Endothelial cell of umbilical vein (primary cell): Measurements from ENCODE around the gene DCLK2. TPM values are rescaled to one million over a fixed set of nuclear protein-coding genes. Genes with fewer than 3 reads are reported as not detected.

Experiments
- BruUV-seq: library from RNA; stranded (reverse); fragments of 400-500 nt; replicated peaks from 2 replicates; lab custom pipeline; 2021; lab: Mats Ljungman, UMichigan
- CTCF ChIA-PET: fragments of 300-600, 350-600 bp; sonication (Branson Sonifier 250); formaldehyde crosslinking; loops from one replicate; lab custom pipeline; 2021; ENCODE audit warnings: antibody characterized with exemption, inconsistent platforms; lab: Charles Lee
- POLR2A ChIA-PET: fragments of 300-600, 350-600 bp; sonication (Branson Sonifier 250); formaldehyde crosslinking; loops from one replicate; lab custom pipeline; 2021; ENCODE audit warnings: antibody characterized with exemption, inconsistent platforms; lab: Charles Lee
- DNase-seq: peaks from one replicate; pipeline ENCODE4 v3.0.0-alpha.2; 2011; ENCODE audit warnings: low read depth, low spot score
- FAIRE-seq: peaks from 2 replicates; lab custom pipeline; 2011; peaks lifted over from hg19 to GRCh38; lab: Jason Lieb, UNC
- H2AFZ ChIP-seq: 2 replicates; pipeline ENCODE4 v1.6.0; 2012; ENCODE audit warnings: low read depth, low read length, control low read depth, inconsistent platforms
- H3K27ac ChIP-seq: 2 replicates; pipeline ENCODE4 v1.5.1; 2011; ENCODE audit warnings: low read depth, mild to moderate bottlenecking, control low read depth, low read length, moderate library complexity; ENCODE audit not compliant: insufficient read depth
- H3K27me3 ChIP-seq, 2 experiments: 2 replicates each; pipeline versions ENCODE4 v1.6.0 to v1.6.1; 2011; ENCODE audit warnings: low read length in 2 of 2, mixed read lengths in 1 of 2; ENCODE audit not compliant: control insufficient read depth in 2 of 2, insufficient read depth in 2 of 2
- H3K36me3 ChIP-seq, 2 experiments: 2 replicates in 1 of 2; 3 replicates in 1 of 2; pipeline ENCODE4 v1.5.1; 2011; ENCODE audit warnings: low read length in 2 of 2, mild to moderate bottlenecking in 1 of 2, moderate library complexity in 1 of 2; ENCODE audit not compliant: control insufficient read depth in 2 of 2, insufficient read depth in 2 of 2; ENCODE audit errors: extremely low read depth in 1 of 2
- H3K4me1 ChIP-seq: 3 replicates; pipeline ENCODE4 v1.5.1; 2011; ENCODE audit warnings: mild to moderate bottlenecking, low read length; ENCODE audit not compliant: control insufficient read depth, insufficient read depth; ENCODE audit errors: extremely low read depth
- H3K4me2 ChIP-seq: 2 replicates; pipeline ENCODE4 v1.6.1; 2011; ENCODE audit warnings: low read length, control low read depth, mixed read lengths; ENCODE audit not compliant: insufficient read depth
- H3K4me3 ChIP-seq, 3 experiments: fragments of 200-600 bp in 1 of 3; sonication (generic), shearing (Covaris generic) in 1 of 3; replicated peaks in 1 of 3; 2 replicates each; pipeline ENCODE4 v1.5.1; 2011 to 2016; ENCODE audit warnings: control low read depth in 3 of 3, low read length in 3 of 3, mild to moderate bottlenecking in 2 of 3, inconsistent platforms in 1 of 3, low read depth in 1 of 3, moderate library complexity in 1 of 3; ENCODE audit not compliant: insufficient read depth in 1 of 3
- H3K79me2 ChIP-seq: 2 replicates; pipeline ENCODE4 v1.6.0; 2012; ENCODE audit warnings: low read length, inconsistent platforms; ENCODE audit not compliant: control insufficient read depth, insufficient read depth
- H3K9ac ChIP-seq: replicated peaks from 2 replicates; pipeline ENCODE3; 2011; ENCODE audit warnings: low read length, control low read depth; ENCODE audit not compliant: insufficient read depth; ENCODE audit errors: extremely low read depth
- H3K9me1 ChIP-seq: replicated peaks from 3 replicates; pipeline ENCODE4 v1.6.0; 2011; ENCODE audit warnings: mild to moderate bottlenecking, low read length; ENCODE audit not compliant: control insufficient read depth, insufficient read depth; ENCODE audit errors: extremely low read depth
- H3K9me3 ChIP-seq: replicated peaks from 2 replicates; pipeline ENCODE4 v1.5.1; 2012; ENCODE audit warnings: low read length, inconsistent platforms; ENCODE audit not compliant: control insufficient read depth, insufficient read depth
- H4K20me1 ChIP-seq: replicated peaks from 2 replicates; pipeline ENCODE3; 2011; ENCODE audit warnings: mild to moderate bottlenecking, low read length; ENCODE audit not compliant: control insufficient read depth, insufficient read depth; ENCODE audit errors: extremely low read depth
- CTCF ChIP-seq, 2 donors: IDR thresholded peaks; 1 replicate in 1 of 2; 2 replicates in 1 of 2; pipeline ENCODE4 v1.5.1; 2011; ENCODE audit warnings: low read length in 2 of 2, mild to moderate bottlenecking in 2 of 2, moderate library complexity in 2 of 2, control low read depth in 1 of 2, inconsistent platforms in 1 of 2, low read depth in 1 of 2; ENCODE audit not compliant: insufficient read depth in 1 of 2; ENCODE audit errors: extremely low read depth in 1 of 2
- FOS ChIP-seq: IDR thresholded peaks from 2 replicates; pipeline ENCODE4 v1.6.1; 2011; ENCODE audit warnings: mild to moderate bottlenecking, low read length, moderate library complexity, borderline replicate concordance; ENCODE audit not compliant: insufficient read depth
- MAX ChIP-seq: IDR thresholded peaks from 2 replicates; pipeline ENCODE4 v1.6.1; 2011; ENCODE audit not compliant: insufficient read depth, insufficient read length
- POLR2A ChIP-seq: IDR thresholded peaks from 2 replicates; pipeline ENCODE4 v1.6.1; 2012; ENCODE audit warnings: low read depth, mild to moderate bottlenecking, control low read depth, low read length
- POLR2AphosphoS5 ChIP-seq: IDR thresholded peaks from 2 replicates; pipeline ENCODE4 v1.6.1; 2012; ENCODE audit warnings: low read depth, mild to moderate bottlenecking, control low read depth, low read length, moderate library complexity; ENCODE audit not compliant: insufficient read depth
- dilution Hi-C: fragments of 300-500 bp; cut with MboI; formaldehyde crosslinking; loops from one replicate; pipeline ENCODE4 v1.15.0; 2019; ENCODE audit warnings: low sequenced_read_pairs; ENCODE audit not compliant: extremely low pct_ligation_motif_present
- intact Hi-C: fragments of 100-400 bp; cut with micrococcal nuclease; formaldehyde crosslinking; loops from one replicate; pipeline ENCODE4 v1.10.0; 2022
- polyA plus RNA-seq, 4 experiments: library from polyadenylated mRNA; depleted of rRNA in 3 of 4; stranded (reverse) in 3 of 4; unstranded in 1 of 4; fragments of >200 nt; gene quantifications; 2 replicates each; pipeline versions ENCODE4 v1.2.1 to v1.2.3, GENCODE V29; 2011 to 2012; ENCODE audit warnings: missing spikeins in 1 of 4
- total RNA-seq: library from RNA; stranded (reverse); gene quantifications from 2 replicates; pipeline ENCODE4 v1.2.3, GENCODE V29; 2021

Gene DCLK2
- total and polyA plus RNA-seq, 2 donors (not counting 3 experiments of a cell fraction or from before 2014, with no cell fraction given): 1.7 to 4.7 TPM

- no peaks in the 10 kb centered on the region for H3K36me3 ChIP-seq
- FAIRE-seq (peak; percentile 58), DNase-seq (no peak)
- intact Hi-C loops (no loop called here), dilution Hi-C loops (no loop called here)
- no peaks in the 10 kb centered on the region for H3K9me3 ChIP-seq
- TF ChIP-seq FOS: peak; percentile 28
- TF ChIP-seq MAX: no peak
- no peak for TF ChIP-seq POLR2A
- no peak for TF ChIP-seq CTCF (IDR thresholded peaks at IDR 0.05; ENCODE audit: extremely low read depth in 1 of 2, insufficient read depth in 1 of 2, low read depth in 1 of 2, low read length in 2 of 2)
- TF ChIP-seq POLR2AphosphoS5: no peak
- H4K20me1 ChIP-seq: no peaks in the 10 kb centered on the region
- no peaks in the 10 kb centered on the region for H3K9me1 ChIP-seq
- H3K4me3 ChIP-seq: no peak overlapping the region
- CTCF ChIA-PET: interaction anchor here (0.5 to 1.4 kb wide), 5 partner anchors 14 to 609 kb away, joined by 3 to 6 read pairs (median 4); no protein-coding TSS in a partner anchor
- no TSS peak for BruUV-seq
- H3K4me2 ChIP-seq: no peak overlapping the region
- H3K4me1 ChIP-seq: peaks cover 4% of the 10 kb centered on the region
- H2AFZ ChIP-seq: no peak overlapping the region
- no peaks in the 10 kb centered on the region for H3K27me3 ChIP-seq
- H3K79me2 ChIP-seq: no peaks in the 10 kb centered on the region
- no peak overlapping the region for H3K27ac ChIP-seq
- POLR2A ChIA-PET: no interaction called here
- H3K9ac ChIP-seq: no peak overlapping the region
These were observed 180.3 kb downstream of the DCLK2 start for GRCh38 chr4:150258569-150258968.
